Measurements from ENCODE around the gene TMEM141.

GRCh38 chr9:136827794-136828473 is 36.8 kb downstream of the TMEM141 start:
- no peak for TF ChIP-seq EP300 (IDR thresholded peaks at IDR 0.05)
- TF ChIP-seq CTCF (IDR thresholded peaks at IDR 0.05): no peak
